Upper lobe of right lung (tissue), 1 donor: ENCODE data around the gene SASH3. TPM values are rescaled to one million over a fixed set of nuclear protein-coding genes. Genes with fewer than 3 reads are reported as not detected.

Experiments used
- ATAC-seq: fragments of 200-7000 bp; cut with Tn5 transposase; one replicate; pipeline ENCODE4 v1.9.1; 2020; ENCODE audit warnings: mild to moderate bottlenecking, moderate library complexity
- DNase-seq: peaks from one replicate; pipeline ENCODE4 v3.0.0-alpha.2; 2020
- H3K27ac ChIP-seq: fragments of 200-600 bp; one replicate; pipeline ENCODE4 v1.8.0; 2022
- H3K27me3 ChIP-seq: fragments of 200-600 bp; one replicate; pipeline ENCODE4 v1.8.0; 2022; ENCODE audit warnings: mild to moderate bottlenecking
- H3K36me3 ChIP-seq: fragments of 200-600 bp; one replicate; pipeline ENCODE4 v1.8.0; 2022
- H3K4me1 ChIP-seq: fragments of 200-600 bp; one replicate; pipeline ENCODE4 v1.8.0; 2022
- H3K4me3 ChIP-seq: fragments of 200-600 bp; one replicate; pipeline ENCODE4 v1.8.0; 2022; ENCODE audit warnings: mild to moderate bottlenecking
- H3K9me3 ChIP-seq: fragments of 200-600 bp; one replicate; pipeline ENCODE4 v1.8.0; 2022
- intact Hi-C: fragments of 100-400 bp; cut with DNase I; formaldehyde crosslinking; loops from one replicate; pipeline ENCODE4 v1.11.0; 2022
- total RNA-seq: library from RNA; stranded (reverse); fragmentation: NEBNext Ultra II Directional; extraction: Animal tissue kit (Norgen Biotek cat#: 25700); gene quantifications from one replicate; pipeline ENCODE4 v1.2.1, GENCODE V29; 2021
- TF ChIP-seq, protein P1 (sequence below): fragments of 200-600 bp; IDR thresholded peaks from one replicate; pipeline ENCODE4 v1.8.0; 2022; ENCODE audit warnings: antibody characterized with exemption
- donor health status: DM: no; HTN: yes; CAD: no; lungs with severe emphysema.

The SASH3 gene
- total RNA-seq, 1 donor from 2014 or later: 41.2 TPM

DNA sequence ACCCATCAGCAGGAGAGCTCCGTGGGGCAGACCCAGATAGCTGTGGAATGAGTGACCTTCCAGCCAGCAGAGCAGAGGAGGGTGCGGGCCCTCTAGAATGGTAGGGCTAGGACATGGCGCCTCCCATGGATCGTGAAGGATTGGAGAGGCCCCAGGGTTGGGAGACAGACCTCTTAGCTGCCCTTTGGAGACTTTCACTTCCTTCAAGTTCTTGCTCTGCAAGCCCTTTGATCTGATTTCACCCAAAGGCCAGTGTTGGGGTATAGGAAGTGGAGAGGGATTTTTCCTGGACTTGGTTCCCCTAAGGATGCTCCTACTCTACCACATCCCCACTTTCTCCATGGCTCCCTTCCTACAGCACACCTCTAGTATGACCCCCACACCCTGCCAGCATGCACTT lies 3.0 kb downstream of the SASH3 start:
- no peaks in the 10 kb centered on the region for H3K27me3 ChIP-seq
- no peak overlapping the region for H3K4me3 ChIP-seq
- intact Hi-C loops: no loop called here
- TF ChIP-seq, protein P1, sequence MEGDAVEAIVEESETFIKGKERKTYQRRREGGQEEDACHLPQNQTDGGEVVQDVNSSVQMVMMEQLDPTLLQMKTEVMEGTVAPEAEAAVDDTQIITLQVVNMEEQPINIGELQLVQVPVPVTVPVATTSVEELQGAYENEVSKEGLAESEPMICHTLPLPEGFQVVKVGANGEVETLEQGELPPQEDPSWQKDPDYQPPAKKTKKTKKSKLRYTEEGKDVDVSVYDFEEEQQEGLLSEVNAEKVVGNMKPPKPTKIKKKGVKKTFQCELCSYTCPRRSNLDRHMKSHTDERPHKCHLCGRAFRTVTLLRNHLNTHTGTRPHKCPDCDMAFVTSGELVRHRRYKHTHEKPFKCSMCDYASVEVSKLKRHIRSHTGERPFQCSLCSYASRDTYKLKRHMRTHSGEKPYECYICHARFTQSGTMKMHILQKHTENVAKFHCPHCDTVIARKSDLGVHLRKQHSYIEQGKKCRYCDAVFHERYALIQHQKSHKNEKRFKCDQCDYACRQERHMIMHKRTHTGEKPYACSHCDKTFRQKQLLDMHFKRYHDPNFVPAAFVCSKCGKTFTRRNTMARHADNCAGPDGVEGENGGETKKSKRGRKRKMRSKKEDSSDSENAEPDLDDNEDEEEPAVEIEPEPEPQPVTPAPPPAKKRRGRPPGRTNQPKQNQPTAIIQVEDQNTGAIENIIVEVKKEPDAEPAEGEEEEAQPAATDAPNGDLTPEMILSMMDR: no peak
- ATAC-seq: peak; percentile 11
- no peaks in the 10 kb centered on the region for H3K9me3 ChIP-seq
- no peak overlapping the region for H3K27ac ChIP-seq
- DNase-seq: no peak
- no peaks in the 10 kb centered on the region for H3K36me3 ChIP-seq
- H3K4me1 ChIP-seq: no peaks in the 10 kb centered on the region

DNA sequence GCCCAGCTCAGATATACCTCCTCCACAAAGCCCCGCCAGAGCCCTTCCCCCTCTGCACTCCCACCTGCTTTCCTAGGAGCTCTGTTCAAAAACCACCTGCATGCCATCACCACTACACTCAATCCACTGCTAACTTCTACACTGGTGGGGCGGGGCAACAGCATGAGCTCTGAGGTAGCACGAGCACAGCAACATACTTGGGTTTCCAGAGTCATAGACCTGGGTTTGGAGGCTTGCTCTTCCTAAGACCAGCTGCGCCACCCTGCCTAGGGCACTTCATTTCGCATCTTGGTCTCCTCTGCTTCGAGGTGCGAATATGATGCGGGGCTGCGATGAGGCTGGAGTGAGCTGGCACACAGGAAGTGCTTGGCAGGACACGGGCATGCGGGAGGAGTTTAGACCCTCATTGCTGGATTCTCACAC lies 3.6 kb downstream of the SASH3 start:
- TF ChIP-seq, protein P1: no peak
- H3K27ac ChIP-seq: no peak overlapping the region
- H3K27me3 ChIP-seq: no peaks in the 10 kb centered on the region
- ATAC-seq (no peak), DNase-seq (no peak)
- no peaks in the 10 kb centered on the region for H3K4me1 ChIP-seq
- H3K4me3 ChIP-seq: no peak overlapping the region
- intact Hi-C loops: no loop called here
- H3K36me3 ChIP-seq: no peaks in the 10 kb centered on the region
- no peaks in the 10 kb centered on the region for H3K9me3 ChIP-seq

DNA sequence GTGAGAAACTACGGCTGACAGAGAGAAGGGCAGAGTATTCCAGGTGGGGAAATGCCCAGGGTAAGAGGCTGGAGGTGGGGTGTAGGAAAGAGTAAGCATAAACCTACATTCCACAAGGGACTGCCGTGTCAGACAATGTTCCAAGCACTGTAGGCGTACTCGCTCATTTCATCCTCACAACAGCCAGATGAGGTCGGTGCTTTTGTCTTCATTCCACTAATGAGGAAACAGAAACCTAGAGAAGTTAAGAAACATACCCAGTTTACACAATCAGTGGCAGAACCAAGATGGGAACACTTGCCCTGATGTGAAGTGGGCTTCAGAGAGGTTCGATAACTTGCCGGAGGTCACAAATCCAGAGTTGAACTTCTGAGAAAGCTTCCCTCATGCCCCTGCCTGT lies 4.6 kb downstream of the SASH3 start:
- no peaks in the 10 kb centered on the region for H3K27me3 ChIP-seq
- DNase-seq: no peak
- no peak overlapping the region for H3K27ac ChIP-seq
- no peaks in the 10 kb centered on the region for H3K9me3 ChIP-seq
- no peaks in the 10 kb centered on the region for H3K4me1 ChIP-seq
- TF ChIP-seq, protein P1: no peak
- ATAC-seq: no peak
- no peak overlapping the region for H3K4me3 ChIP-seq
- intact Hi-C loops: no loop called here
- no peaks in the 10 kb centered on the region for H3K36me3 ChIP-seq

DNA sequence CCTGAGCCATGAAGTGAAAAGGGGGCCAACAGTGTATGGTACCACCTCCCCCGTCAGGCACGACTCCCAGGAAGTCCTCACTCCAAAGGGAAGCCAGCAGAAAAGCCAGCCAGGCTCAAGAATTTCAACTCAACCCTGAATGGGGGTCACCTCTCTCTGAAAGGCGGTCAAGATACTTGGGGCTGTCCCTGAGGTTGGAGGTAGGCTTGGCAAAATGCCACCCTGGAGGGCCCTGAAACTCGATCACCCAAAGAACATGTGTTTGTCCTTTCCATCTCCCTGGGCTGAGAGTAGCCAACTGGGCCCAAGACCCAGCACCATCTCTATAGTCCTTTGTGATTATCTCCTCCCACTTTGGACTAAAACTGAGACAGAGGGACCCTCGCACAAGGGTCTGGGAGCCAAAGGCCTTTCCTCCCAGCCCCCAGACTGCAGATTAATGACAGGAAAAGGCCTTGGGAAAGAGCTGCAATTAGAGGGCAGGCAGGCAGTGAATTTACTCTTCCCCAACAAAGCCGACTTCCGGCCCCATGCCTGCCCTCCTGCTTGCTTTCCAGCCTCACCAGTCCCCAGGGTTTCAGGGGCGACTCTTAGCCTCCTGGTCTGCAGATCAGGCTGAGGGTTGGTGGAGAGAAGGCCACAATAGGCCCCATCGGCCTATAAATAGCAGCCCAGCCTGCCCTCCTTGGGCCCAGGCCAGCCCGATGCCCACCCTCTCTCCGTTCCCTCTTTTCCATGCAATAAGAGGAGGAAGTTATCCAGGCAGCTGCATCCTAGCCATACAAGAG lies 5.6 kb downstream of the SASH3 start:
- no peak overlapping the region for H3K4me3 ChIP-seq
- H3K9me3 ChIP-seq: no peaks in the 10 kb centered on the region
- no peak for DNase-seq
- intact Hi-C loops: no loop called here
- TF ChIP-seq, protein P1: no peak
- H3K4me1 ChIP-seq: no peaks in the 10 kb centered on the region
- H3K27ac ChIP-seq: no peak overlapping the region
- no peak for ATAC-seq
- no peaks in the 10 kb centered on the region for H3K27me3 ChIP-seq
- H3K36me3 ChIP-seq: no peaks in the 10 kb centered on the region

DNA sequence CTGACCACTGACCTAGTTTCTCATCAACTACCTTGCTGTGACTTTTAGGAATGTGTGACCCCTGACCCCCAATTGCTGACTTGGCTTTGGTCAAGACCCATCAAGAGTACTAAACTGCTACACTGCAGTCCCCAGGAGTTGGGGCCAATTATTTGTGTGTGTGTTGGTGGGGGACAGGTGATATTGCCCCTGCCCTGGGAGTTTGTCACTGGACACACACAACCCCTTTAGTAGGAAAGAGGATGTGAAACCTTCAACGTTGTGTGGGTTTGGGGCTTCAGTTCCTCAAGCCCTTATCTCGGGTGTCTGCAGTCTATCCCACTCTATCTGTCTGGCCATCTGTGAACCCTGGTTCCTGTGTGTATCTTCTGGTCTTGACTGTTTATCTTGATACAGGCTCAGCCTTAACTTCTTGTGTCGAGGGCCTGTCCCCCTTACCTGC lies 6.5 kb downstream of the SASH3 start:
- intact Hi-C loops: no loop called here
- no peaks in the 10 kb centered on the region for H3K27me3 ChIP-seq

More for the DNA sequence above, 6.5 kb downstream of the SASH3 start:
- DNase-seq: no peak
- no peak overlapping the region for H3K4me3 ChIP-seq
- H3K27ac ChIP-seq: no peak overlapping the region
- peak; percentile 60 for ATAC-seq
- H3K36me3 ChIP-seq: no peaks in the 10 kb centered on the region
- H3K9me3 ChIP-seq: no peaks in the 10 kb centered on the region
- TF ChIP-seq, protein P1: no peak
- no peaks in the 10 kb centered on the region for H3K4me1 ChIP-seq
